Epithelial cell of umbilical artery (primary cell): Measurements from ENCODE around the gene SRP9. TPM values are rescaled to one million over a fixed set of nuclear protein-coding genes. Genes with fewer than 3 reads are reported as not detected.

ENCODE experiments used
- total RNA-seq: library from RNA; depleted of rRNA; stranded (reverse); fragments of >200 nt; gene quantifications from 2 replicates; pipeline ENCODE4 v1.2.3, GENCODE V29; 2014

The SRP9 gene
- total RNA-seq = 303 and 378 TPM in 2 replicates

GRCh38 chr1:225777583-225778336 is at the start of gene SRP9:
TSS of gene SRP9 (plus strand) at chr1:225777826. CDS start at chr1:225777941, 115 bp downstream.

GRCh38 chr1:225809842-225810578 is 32.4 kb downstream of the SRP9 start, which contains the start of gene EPHX1:
TSS of gene EPHX1 (plus strand) at chr1:225810124. CDS start at chr1:225828730, 18,606 bp downstream.

Other genes starting within 250 kb of the SRP9 start
- 25.0 and 51.1 TPM in 2 replicates for gene ENAH, start 124.7 kb upstream of the SRP9 start, total RNA-seq
- gene EPHX1, start 32.3 kb downstream of the SRP9 start, total RNA-seq = 2.9 and 7.9 TPM in 2 replicates
- 5.8 and 15.8 TPM in 2 replicates for gene TMEM63A, start 104.6 kb downstream of the SRP9 start, total RNA-seq
- under 0.01 TPM in 1 of 2 replicates, not detected in the other for gene LEFTY1, start 111.3 kb downstream of the SRP9 start, total RNA-seq
- 37.7 and 46.8 TPM in 2 replicates for gene PYCR2, start 146.4 kb downstream of the SRP9 start, total RNA-seq
- gene LEFTY2, start 163.4 kb downstream of the SRP9 start, total RNA-seq = not detected in 2 replicates
- 28.9 and 31.9 TPM in 2 replicates for gene SDE2, start 221.5 kb downstream of the SRP9 start, total RNA-seq